Measurements from ENCODE around the gene STH.

DNA sequence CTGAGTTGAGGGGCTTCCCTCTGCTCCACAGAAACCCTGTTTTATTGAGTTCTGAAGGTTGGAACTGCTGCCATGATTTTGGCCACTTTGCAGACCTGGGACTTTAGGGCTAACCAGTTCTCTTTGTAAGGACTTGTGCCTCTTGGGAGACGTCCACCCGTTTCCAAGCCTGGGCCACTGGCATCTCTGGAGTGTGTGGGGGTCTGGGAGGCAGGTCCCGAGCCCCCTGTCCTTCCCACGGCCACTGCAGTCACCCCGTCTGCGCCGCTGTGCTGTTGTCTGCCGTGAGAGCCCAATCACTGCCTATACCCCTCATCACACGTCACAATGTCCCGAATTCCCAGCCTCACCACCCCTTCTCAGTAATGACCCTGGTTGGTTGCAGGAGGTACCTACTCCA lies 26.0 kb downstream of the STH start:
- TF ChIP-seq, protein P1, sequence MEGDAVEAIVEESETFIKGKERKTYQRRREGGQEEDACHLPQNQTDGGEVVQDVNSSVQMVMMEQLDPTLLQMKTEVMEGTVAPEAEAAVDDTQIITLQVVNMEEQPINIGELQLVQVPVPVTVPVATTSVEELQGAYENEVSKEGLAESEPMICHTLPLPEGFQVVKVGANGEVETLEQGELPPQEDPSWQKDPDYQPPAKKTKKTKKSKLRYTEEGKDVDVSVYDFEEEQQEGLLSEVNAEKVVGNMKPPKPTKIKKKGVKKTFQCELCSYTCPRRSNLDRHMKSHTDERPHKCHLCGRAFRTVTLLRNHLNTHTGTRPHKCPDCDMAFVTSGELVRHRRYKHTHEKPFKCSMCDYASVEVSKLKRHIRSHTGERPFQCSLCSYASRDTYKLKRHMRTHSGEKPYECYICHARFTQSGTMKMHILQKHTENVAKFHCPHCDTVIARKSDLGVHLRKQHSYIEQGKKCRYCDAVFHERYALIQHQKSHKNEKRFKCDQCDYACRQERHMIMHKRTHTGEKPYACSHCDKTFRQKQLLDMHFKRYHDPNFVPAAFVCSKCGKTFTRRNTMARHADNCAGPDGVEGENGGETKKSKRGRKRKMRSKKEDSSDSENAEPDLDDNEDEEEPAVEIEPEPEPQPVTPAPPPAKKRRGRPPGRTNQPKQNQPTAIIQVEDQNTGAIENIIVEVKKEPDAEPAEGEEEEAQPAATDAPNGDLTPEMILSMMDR (optimal IDR thresholded peaks at IDR 0.05 in 1 of 3, IDR thresholded peaks at IDR 0.05 in 1 of 3, conservative IDR thresholded peaks at IDR 0.05 in 1 of 3; ENCODE audit: extremely low read depth in 1 of 3, insufficient read depth in 2 of 3, low read length in 3 of 3) = no peak
- TF ChIP-seq EZH2 (IDR thresholded peaks at IDR 0.05; ENCODE audit: low read length) = no peak
